GM12892 (cell line): Measurements from ENCODE around the gene NFKBIA.

Experiments used
- POLR2A ChIP-seq: IDR thresholded peaks from 2 replicates; pipeline ENCODE4 v1.6.1; 2011; ENCODE audit warnings: low read depth, low read length, control low read depth
- POLR2AphosphoS5 ChIP-seq: IDR thresholded peaks from 2 replicates; pipeline ENCODE4 v1.6.1; 2011; ENCODE audit warnings: low read depth, low read length, control low read depth
- TAF1 ChIP-seq: IDR thresholded peaks from 2 replicates; pipeline ENCODE4 v1.6.1; 2011; ENCODE audit warnings: low read depth, mild to moderate bottlenecking, control low read depth, low read length, borderline replicate concordance

GRCh38 chr14:35353409-35354172 is 51.0 kb downstream of the NFKBIA start:
- TF ChIP-seq POLR2A (no peak), POLR2AphosphoS5 (no peak), TAF1 (no peak)
